ENCODE results near the gene ZNF600. TPM values are rescaled to one million over a fixed set of nuclear protein-coding genes. Genes with fewer than 3 reads are reported as not detected.

ZNF600 gene
- total and polyA plus RNA-seq, 9 of the 15 experiments (the other 6 are each of a cell fraction or from before 2014, with no cell fraction given) = 5.7 to 21.5 (median 17.6) TPM

DNA sequence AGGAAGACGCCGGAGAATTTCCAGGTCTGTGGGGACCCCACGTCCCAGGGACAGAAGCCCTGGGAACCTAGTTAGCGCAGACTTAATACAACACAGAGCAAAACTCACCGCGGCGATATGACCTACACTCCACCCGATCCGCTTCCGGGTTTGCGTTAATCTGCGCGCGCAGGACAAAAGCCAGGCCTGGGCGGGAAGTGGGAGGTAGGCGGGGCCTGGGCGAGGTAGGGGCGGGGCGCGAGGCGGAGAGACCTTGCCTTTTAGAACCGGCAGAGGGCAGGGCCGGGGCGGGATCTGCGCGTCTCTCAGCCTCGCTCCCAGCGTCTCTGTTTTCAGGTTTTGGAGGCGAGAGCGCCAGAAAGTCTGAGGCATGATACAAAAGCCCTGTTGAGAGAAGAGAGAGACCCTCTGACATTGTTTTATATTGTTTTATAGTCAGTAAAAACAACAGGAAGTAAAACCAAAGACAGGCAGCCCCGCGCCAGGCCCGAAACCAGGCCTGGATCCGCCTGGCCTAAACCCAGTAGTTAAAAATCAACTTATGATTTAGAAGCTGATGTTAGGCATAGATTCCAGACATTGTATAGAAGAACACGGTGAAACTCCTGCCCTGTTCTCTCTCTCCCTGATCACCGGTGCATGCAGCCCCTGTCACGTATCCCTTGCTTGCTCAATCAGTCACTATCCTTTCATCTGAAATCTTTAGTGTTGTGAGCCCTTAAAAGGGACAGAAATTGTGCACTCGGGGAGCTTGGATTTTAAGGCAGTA, 51.5 kb downstream of the ZNF600 start, which contains the start of gene ZNF611 (continued):
- no peak for TF ChIP-seq GMEB1 (CRISPR knock-in tag; IDR thresholded peaks at IDR 0.05)
- no peak for TF ChIP-seq EZH2 (IDR thresholded peaks at IDR 0.05; ENCODE audit: borderline replicate concordance, low read depth, low read length)
- TF ChIP-seq ILF3 (IDR thresholded peaks at IDR 0.05; ENCODE audit: borderline replicate concordance) = no peak
- TF ChIP-seq HNRNPUL1 (IDR thresholded peaks at IDR 0.05; ENCODE audit: low read length) = no peak
- TF ChIP-seq, protein P1, sequence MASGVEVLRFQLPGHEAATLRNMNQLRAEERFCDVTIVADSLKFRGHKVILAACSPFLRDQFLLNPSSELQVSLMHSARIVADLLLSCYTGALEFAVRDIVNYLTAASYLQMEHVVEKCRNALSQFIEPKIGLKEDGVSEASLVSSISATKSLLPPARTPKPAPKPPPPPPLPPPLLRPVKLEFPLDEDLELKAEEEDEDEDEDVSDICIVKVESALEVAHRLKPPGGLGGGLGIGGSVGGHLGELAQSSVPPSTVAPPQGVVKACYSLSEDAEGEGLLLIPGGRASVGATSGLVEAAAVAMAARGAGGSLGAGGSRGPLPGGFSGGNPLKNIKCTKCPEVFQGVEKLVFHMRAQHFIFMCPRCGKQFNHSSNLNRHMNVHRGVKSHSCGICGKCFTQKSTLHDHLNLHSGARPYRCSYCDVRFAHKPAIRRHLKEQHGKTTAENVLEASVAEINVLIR (CRISPR knock-in tag; IDR thresholded peaks at IDR 0.05) = no peak
- TF ChIP-seq, protein P2, sequence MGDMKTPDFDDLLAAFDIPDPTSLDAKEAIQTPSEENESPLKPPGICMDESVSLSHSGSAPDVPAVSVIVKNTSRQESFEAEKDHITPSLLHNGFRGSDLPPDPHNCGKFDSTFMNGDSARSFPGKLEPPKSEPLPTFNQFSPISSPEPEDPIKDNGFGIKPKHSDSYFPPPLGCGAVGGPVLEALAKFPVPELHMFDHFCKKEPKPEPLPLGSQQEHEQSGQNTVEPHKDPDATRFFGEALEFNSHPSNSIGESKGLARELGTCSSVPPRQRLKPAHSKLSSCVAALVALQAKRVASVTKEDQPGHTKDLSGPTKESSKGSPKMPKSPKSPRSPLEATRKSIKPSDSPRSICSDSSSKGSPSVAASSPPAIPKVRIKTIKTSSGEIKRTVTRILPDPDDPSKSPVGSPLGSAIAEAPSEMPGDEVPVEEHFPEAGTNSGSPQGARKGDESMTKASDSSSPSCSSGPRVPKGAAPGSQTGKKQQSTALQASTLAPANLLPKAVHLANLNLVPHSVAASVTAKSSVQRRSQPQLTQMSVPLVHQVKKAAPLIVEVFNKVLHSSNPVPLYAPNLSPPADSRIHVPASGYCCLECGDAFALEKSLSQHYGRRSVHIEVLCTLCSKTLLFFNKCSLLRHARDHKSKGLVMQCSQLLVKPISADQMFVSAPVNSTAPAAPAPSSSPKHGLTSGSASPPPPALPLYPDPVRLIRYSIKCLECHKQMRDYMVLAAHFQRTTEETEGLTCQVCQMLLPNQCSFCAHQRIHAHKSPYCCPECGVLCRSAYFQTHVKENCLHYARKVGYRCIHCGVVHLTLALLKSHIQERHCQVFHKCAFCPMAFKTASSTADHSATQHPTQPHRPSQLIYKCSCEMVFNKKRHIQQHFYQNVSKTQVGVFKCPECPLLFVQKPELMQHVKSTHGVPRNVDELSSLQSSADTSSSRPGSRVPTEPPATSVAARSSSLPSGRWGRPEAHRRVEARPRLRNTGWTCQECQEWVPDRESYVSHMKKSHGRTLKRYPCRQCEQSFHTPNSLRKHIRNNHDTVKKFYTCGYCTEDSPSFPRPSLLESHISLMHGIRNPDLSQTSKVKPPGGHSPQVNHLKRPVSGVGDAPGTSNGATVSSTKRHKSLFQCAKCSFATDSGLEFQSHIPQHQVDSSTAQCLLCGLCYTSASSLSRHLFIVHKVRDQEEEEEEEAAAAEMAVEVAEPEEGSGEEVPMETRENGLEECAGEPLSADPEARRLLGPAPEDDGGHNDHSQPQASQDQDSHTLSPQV (IDR thresholded peaks at IDR 0.05) = 0 out of 2 replicates have a peak, but pooled peaks have one; percentile 39
- no peak for TF ChIP-seq STAT5A (IDR thresholded peaks at IDR 0.05; ENCODE audit: borderline replicate concordance, low read length)
- peak; percentile 51 for TF ChIP-seq E2F8 (IDR thresholded peaks at IDR 0.05; ENCODE audit: low read depth, partially characterized antibody)
- TF ChIP-seq MIER1 (IDR thresholded peaks at IDR 0.05; ENCODE audit: low read depth) = no peak
- TF ChIP-seq CBX8 (IDR thresholded peaks at IDR 0.05; ENCODE audit: borderline replicate concordance, extremely low read depth, low read depth, low read length, poor library complexity, severe bottlenecking) = no peak
- no peak; the same call in 1 of the 2 replicates for TF ChIP-seq ZNF511 (CRISPR knock-in tag; IDR thresholded peaks at IDR 0.05)
- no peak for TF ChIP-seq ZNF398 (CRISPR knock-in tag; IDR thresholded peaks at IDR 0.05)
- peak; percentile 90 for TF ChIP-seq RB1 (IDR thresholded peaks at IDR 0.05; ENCODE audit: low read depth)
